Endodermal cell (in vitro differentiated cells): ENCODE data around the gene GM2A. TPM values are rescaled to one million over a fixed set of nuclear protein-coding genes. Genes with fewer than 3 reads are reported as not detected.
A peak's percentile ranks its signal among the peaks of the same experiment; 100 is the strongest.

Source experiments
- DNase-seq: peaks from one replicate; pipeline ENCODE4 v3.0.0-alpha.2; 2017
- H3K27ac ChIP-seq: 2 replicates; pipeline ENCODE4 v1.5.1; 2013; ENCODE audit warnings: mild to moderate bottlenecking, low read depth, low read length, moderate library complexity
- H3K27me3 ChIP-seq: 2 replicates; pipeline ENCODE4 v1.6.1; 2013; ENCODE audit warnings: mild to moderate bottlenecking, low read length, moderate library complexity; ENCODE audit not compliant: insufficient read depth, control insufficient read depth, poor library complexity, severe bottlenecking
- H3K36me3 ChIP-seq: 2 replicates; pipeline ENCODE4 v1.7.0; 2013; ENCODE audit warnings: mild to moderate bottlenecking, low read length, moderate library complexity; ENCODE audit not compliant: control insufficient read depth, insufficient read depth
- H3K4me1 ChIP-seq: one replicate; pipeline ENCODE4 v1.7.0; 2013; ENCODE audit warnings: low read length; ENCODE audit not compliant: control insufficient read depth, insufficient read depth
- H3K4me3 ChIP-seq: 2 replicates; pipeline ENCODE4 v1.5.1; 2013; ENCODE audit warnings: mild to moderate bottlenecking, low read length, moderate library complexity
- H3K9ac ChIP-seq: 2 replicates; pipeline ENCODE4 v1.6.1; 2013; ENCODE audit warnings: mild to moderate bottlenecking, low read length, moderate library complexity; ENCODE audit not compliant: poor library complexity, severe bottlenecking; ENCODE audit errors: extremely low read depth
- H3K9me3 ChIP-seq: 2 replicates; pipeline ENCODE4 v1.6.1; 2013; ENCODE audit warnings: mild to moderate bottlenecking, low read length, moderate library complexity; ENCODE audit not compliant: control insufficient read depth
- H3K27ac Mint-ChIP-seq: 2 replicates; pipeline ENCODE4 v1.8.0; 2020; ENCODE audit warnings: mixed read lengths
- H3K27me3 Mint-ChIP-seq: 2 replicates; pipeline ENCODE4 v1.8.0; 2021; ENCODE audit warnings: mild to moderate bottlenecking, mixed read lengths; ENCODE audit not compliant: insufficient read depth
- H3K36me3 Mint-ChIP-seq: 2 replicates; pipeline ENCODE4 v1.8.0; 2020; ENCODE audit warnings: low read depth, mixed read lengths
- H3K4me1 Mint-ChIP-seq: 2 replicates; pipeline ENCODE4 v1.8.0; 2020; ENCODE audit warnings: mixed read lengths
- H3K4me3 Mint-ChIP-seq: 2 replicates; pipeline ENCODE4 v1.8.0; 2020; ENCODE audit warnings: mild to moderate bottlenecking, moderate library complexity, mixed read lengths
- H3K9me3 Mint-ChIP-seq: 2 replicates; pipeline ENCODE4 v1.8.0; 2020; ENCODE audit warnings: mild to moderate bottlenecking, mixed read lengths
- WGBS, 2 experiments: methylation state at CpG; one replicate each; pipeline versions ENCODE4 v1.1.5 to v1.1.7; 2013; ENCODE audit warnings: missing lambda C conversion rate in 2 of 2, mixed read lengths in 1 of 2; ENCODE audit not compliant: insufficient coverage in 1 of 2, insufficient read length in 1 of 2; 5-methylcytosine and 5-hydroxymethylcytosine counted together
- total RNA-seq, 2 donors: library from RNA; stranded (reverse); fragmentation: NEBNext Ultra II Directional in 1 of 2; extraction: Animal tissue kit (Norgen Biotek cat#: 25700) in 1 of 2; gene quantifications; 2 replicates in 1 of 2; 3 replicates in 1 of 2; pipeline ENCODE4 v1.2.1, GENCODE V29; 2021
- TF ChIP-seq, protein P1 (sequence below): fragments of 200-600 bp; sonication (generic); conservative IDR thresholded peaks from 2 replicates; pipeline ENCODE4 v1.5.0; 2021; ENCODE audit warnings: antibody characterized with exemption, mild to moderate bottlenecking

GM2A gene
- total RNA-seq, 2 donors from 2014 or later = 40.7 to 55.2 TPM

DNA sequence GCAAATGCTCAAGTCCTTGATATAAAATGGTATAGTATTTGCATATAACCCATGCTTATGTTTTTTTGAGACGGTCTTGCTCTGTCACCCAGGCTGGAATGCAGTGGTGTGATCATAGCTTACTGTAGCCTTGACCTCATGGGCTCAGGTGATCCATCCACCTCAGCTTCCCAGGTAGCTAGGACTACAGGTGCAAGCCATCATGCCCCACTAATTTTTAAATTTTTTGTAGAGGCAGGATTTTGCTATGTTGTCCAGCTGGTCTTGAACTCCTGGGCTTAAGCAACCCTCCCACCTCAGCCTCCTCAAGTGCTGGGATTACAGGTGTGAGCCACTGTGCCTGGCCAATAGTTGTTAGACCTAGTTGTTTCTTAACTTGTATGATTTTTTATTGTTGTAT lies 33.3 kb downstream of the GM2A start:
- H3K9me3 ChIP-seq = no peaks in the 10 kb centered on the region
- no peak overlapping the region for H3K9ac ChIP-seq
- no peaks in the 10 kb centered on the region for H3K36me3 ChIP-seq
- H3K4me3 ChIP-seq = no peak overlapping the region
- Mint-ChIP-seq H3K27me3 (peaks cover 2% of the 10 kb centered on the region), H3K4me1 (peaks cover 7% of the 10 kb centered on the region), H3K36me3 (peaks cover 1% of the 10 kb centered on the region), H3K27ac (no peak overlapping the region), H3K9me3 (peaks cover 2% of the 10 kb centered on the region), H3K4me3 (no peak overlapping the region)
- DNase-seq = no peak
- no peaks in the 10 kb centered on the region for H3K27me3 ChIP-seq
- 90 to 97% methylated on average over 1 of the region's 1 CpG for WGBS, 2 experiments
- TF ChIP-seq, protein P1, sequence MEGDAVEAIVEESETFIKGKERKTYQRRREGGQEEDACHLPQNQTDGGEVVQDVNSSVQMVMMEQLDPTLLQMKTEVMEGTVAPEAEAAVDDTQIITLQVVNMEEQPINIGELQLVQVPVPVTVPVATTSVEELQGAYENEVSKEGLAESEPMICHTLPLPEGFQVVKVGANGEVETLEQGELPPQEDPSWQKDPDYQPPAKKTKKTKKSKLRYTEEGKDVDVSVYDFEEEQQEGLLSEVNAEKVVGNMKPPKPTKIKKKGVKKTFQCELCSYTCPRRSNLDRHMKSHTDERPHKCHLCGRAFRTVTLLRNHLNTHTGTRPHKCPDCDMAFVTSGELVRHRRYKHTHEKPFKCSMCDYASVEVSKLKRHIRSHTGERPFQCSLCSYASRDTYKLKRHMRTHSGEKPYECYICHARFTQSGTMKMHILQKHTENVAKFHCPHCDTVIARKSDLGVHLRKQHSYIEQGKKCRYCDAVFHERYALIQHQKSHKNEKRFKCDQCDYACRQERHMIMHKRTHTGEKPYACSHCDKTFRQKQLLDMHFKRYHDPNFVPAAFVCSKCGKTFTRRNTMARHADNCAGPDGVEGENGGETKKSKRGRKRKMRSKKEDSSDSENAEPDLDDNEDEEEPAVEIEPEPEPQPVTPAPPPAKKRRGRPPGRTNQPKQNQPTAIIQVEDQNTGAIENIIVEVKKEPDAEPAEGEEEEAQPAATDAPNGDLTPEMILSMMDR = no peak
- H3K27ac ChIP-seq = no peak overlapping the region
- H3K4me1 ChIP-seq = no peaks in the 10 kb centered on the region

DNA sequence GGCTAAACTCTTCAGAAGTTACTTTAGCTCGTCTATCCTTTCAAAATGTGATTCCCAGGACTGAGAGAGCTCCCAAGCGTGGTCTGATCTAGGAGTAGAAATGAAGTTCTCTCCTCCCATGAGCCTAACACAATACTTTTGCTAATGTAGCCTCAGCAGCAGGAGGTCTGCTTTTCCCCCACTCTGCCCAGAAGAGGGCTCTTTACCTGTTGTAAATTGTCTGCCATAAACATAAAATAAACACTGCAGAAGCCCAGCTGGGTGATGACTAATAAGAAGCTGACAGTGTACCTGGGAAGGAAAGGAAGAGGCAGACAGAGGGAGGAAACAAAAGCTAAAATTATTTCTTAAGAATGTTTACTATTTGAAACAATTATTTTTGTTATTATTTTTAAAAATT lies 35.2 kb downstream of the GM2A start:
- no peak overlapping the region for H3K4me3 Mint-ChIP-seq
- no peaks in the 10 kb centered on the region for H3K4me1 ChIP-seq
- no peaks in the 10 kb centered on the region for H3K9me3 ChIP-seq
- H3K27me3 ChIP-seq = no peaks in the 10 kb centered on the region
- 40 to 42% methylated on average over 2 of the region's 2 CpGs for WGBS, 2 experiments
- H3K4me1 Mint-ChIP-seq = peaks cover 7% of the 10 kb centered on the region
- no peak overlapping the region for H3K9ac ChIP-seq
- H3K27ac Mint-ChIP-seq = no peak overlapping the region
- TF ChIP-seq, protein P1 = peak; percentile 55
- peaks cover under 1% of the 10 kb centered on the region for H3K27me3 Mint-ChIP-seq
- H3K36me3 ChIP-seq = no peaks in the 10 kb centered on the region
- peak; percentile 67 for DNase-seq
- no peak overlapping the region for H3K4me3 ChIP-seq
- peaks cover 2% of the 10 kb centered on the region for H3K9me3 Mint-ChIP-seq
- no peak overlapping the region for H3K27ac ChIP-seq
- H3K36me3 Mint-ChIP-seq = peaks cover 1% of the 10 kb centered on the region

DNA sequence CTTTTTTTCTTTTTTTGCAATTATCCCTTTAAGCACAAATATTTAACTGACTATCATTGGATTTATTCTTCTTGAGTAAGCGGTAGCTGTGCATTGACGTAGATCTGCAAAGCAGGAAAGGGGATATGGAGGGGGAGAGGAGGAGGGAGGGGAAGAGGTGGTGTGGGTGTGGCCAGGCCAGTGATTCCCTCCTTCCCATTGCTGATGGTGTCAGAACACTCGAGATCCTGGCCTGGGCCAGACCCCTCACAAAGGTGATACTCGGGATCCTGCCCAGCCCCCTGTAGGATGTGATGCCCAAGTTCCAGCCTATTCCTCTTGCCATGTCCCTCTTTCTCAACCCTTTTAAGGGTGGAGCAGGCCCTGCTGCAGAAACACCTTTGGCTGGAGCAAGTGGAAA lies 40.6 kb downstream of the GM2A start:
- H3K9ac ChIP-seq = no peak overlapping the region
- WGBS, 2 experiments = 52 to 73% methylated on average over 2 to 4 of the region's 4 CpGs
- DNase-seq = peak; percentile 59
- H3K4me3 Mint-ChIP-seq = no peak overlapping the region
- H3K27me3 Mint-ChIP-seq = peaks cover 2% of the 10 kb centered on the region
- H3K36me3 Mint-ChIP-seq = peaks cover 1% of the 10 kb centered on the region
- no peak overlapping the region for H3K27ac Mint-ChIP-seq
- H3K36me3 ChIP-seq = no peaks in the 10 kb centered on the region
- H3K27ac ChIP-seq = no peak overlapping the region
- no peak overlapping the region for H3K4me3 ChIP-seq
- H3K4me1 Mint-ChIP-seq = peaks cover 17% of the 10 kb centered on the region
- no peaks in the 10 kb centered on the region for H3K9me3 ChIP-seq
- peaks cover 2% of the 10 kb centered on the region for H3K9me3 Mint-ChIP-seq
- H3K4me1 ChIP-seq = no peaks in the 10 kb centered on the region
- TF ChIP-seq, protein P1 = no peak
- no peaks in the 10 kb centered on the region for H3K27me3 ChIP-seq
